HEK293 (cell line): ENCODE measurements around the gene GRIK2.

ENCODE experiments used
- CTCF ChIA-PET: fragments of 350-600 bp; formaldehyde crosslinking; extraction: SDS; loops from one replicate; lab custom pipeline; 2021; ENCODE audit warnings: antibody characterized with exemption; lab: Yijun Ruan, JAX
- POLR2A ChIA-PET: fragments of 300-600 bp; formaldehyde crosslinking; extraction: SDS; loops from one replicate; lab custom pipeline; 2020; ENCODE audit warnings: antibody characterized with exemption, inconsistent platforms; lab: Yijun Ruan, JAX
- H3K27ac ChIP-seq: fragments of 200-500 bp; sonication (Bioruptor generic); 2 replicates; pipeline ENCODE4 v1.5.1; 2014; ENCODE audit warnings: low read depth, low read length, control low read depth, inconsistent platforms; ENCODE audit errors: extremely low read depth
- H3K36me3 ChIP-seq, 2 experiments: fragments of 200-500 bp in 1 of 2; sonication (Bioruptor generic) in 1 of 2; 1 replicate in 1 of 2; 2 replicates in 1 of 2; pipeline ENCODE4 v1.5.1; 2014 to 2017; ENCODE audit warnings: inconsistent platforms in 2 of 2, low read length in 2 of 2; ENCODE audit not compliant: control insufficient read depth in 2 of 2, insufficient read depth in 1 of 2
- H3K4me1 ChIP-seq: fragments of 200-500 bp; sonication (Bioruptor generic); 2 replicates; pipeline ENCODE4 v1.5.1; 2014; ENCODE audit warnings: mild to moderate bottlenecking, low read length, inconsistent platforms; ENCODE audit not compliant: control insufficient read depth, insufficient read depth
- H3K4me3 ChIP-seq: 2 replicates; pipeline ENCODE4 v1.5.1; 2011; ENCODE audit warnings: low read depth, mild to moderate bottlenecking, control low read depth, low read length, moderate library complexity
- H3K9me3 ChIP-seq: fragments of 200-500 bp; sonication (Bioruptor generic); 2 replicates; pipeline ENCODE4 v1.5.1; 2014; ENCODE audit warnings: low read depth, low read length, inconsistent platforms; ENCODE audit not compliant: control insufficient read depth, insufficient read depth
- OVOL3 ChIP-seq: fragments of 450-650 bp; formaldehyde crosslinking; IDR thresholded peaks from 2 replicates; pipeline ENCODE4 v1.5.1; 2016; ENCODE audit warnings: missing biosample characterization, missing genetic modification characterization
- SCRT1 ChIP-seq: fragments of 450-650 bp; formaldehyde crosslinking; IDR thresholded peaks from 2 replicates; pipeline ENCODE4 v1.5.1; 2016; ENCODE audit warnings: missing biosample characterization, missing genetic modification characterization, borderline replicate concordance
- TCF7L2 ChIP-seq: IDR thresholded peaks from 2 replicates; pipeline ENCODE4 v1.6.1; 2011; ENCODE audit warnings: low read depth, mild to moderate bottlenecking, inconsistent platforms, low read length, moderate library complexity, borderline replicate concordance
- TRIM28 ChIP-seq: IDR thresholded peaks from 2 replicates; pipeline ENCODE4 v1.6.1; 2011; ENCODE audit warnings: low read length, control low read depth, borderline replicate concordance
- ZBTB1 ChIP-seq: fragments of 450-650 bp; formaldehyde crosslinking; IDR thresholded peaks from 2 replicates; pipeline ENCODE4 v1.5.1; 2016; ENCODE audit warnings: missing biosample characterization, missing genetic modification characterization
- ZBTB48 ChIP-seq: fragments of 450-650 bp; formaldehyde crosslinking; IDR thresholded peaks from 2 replicates; pipeline ENCODE4 v1.5.1; 2016; ENCODE audit warnings: missing biosample characterization, missing genetic modification characterization
- ZBTB7A ChIP-seq: fragments of 450-650 bp; formaldehyde crosslinking; IDR thresholded peaks from 2 replicates; pipeline ENCODE4 v1.5.1; 2016; ENCODE audit warnings: low read depth, missing biosample characterization, missing genetic modification characterization
- ZFP37 ChIP-seq: fragments of 450-650 bp; formaldehyde crosslinking; IDR thresholded peaks from 2 replicates; pipeline ENCODE4 v1.5.1; 2016; ENCODE audit warnings: missing biosample characterization, missing genetic modification characterization
- ZNF146 ChIP-seq: fragments of 450-650 bp; formaldehyde crosslinking; IDR thresholded peaks from 2 replicates; pipeline ENCODE4 v1.5.1; 2016; ENCODE audit warnings: missing biosample characterization, missing genetic modification characterization
- ZNF311 ChIP-seq: fragments of 450-650 bp; formaldehyde crosslinking; IDR thresholded peaks from 2 replicates; pipeline ENCODE4 v1.5.1; 2017; ENCODE audit warnings: missing biosample characterization, missing genetic modification characterization, borderline replicate concordance
- ZNF350 ChIP-seq: fragments of 450-650 bp; formaldehyde crosslinking; IDR thresholded peaks from 2 replicates; pipeline ENCODE4 v1.5.0; 2017; ENCODE audit warnings: missing biosample characterization, mild to moderate bottlenecking, missing genetic modification characterization
- ZNF394 ChIP-seq: fragments of 450-650 bp; formaldehyde crosslinking; IDR thresholded peaks from 2 replicates; pipeline ENCODE4 v1.5.1; 2016; ENCODE audit warnings: missing biosample characterization, missing genetic modification characterization, mild to moderate bottlenecking, moderate library complexity, borderline replicate concordance
- ZNF48 ChIP-seq: fragments of 450-650 bp; formaldehyde crosslinking; IDR thresholded peaks from 2 replicates; pipeline ENCODE4 v1.5.1; 2016; ENCODE audit warnings: missing biosample characterization, missing genetic modification characterization
- ZNF530 ChIP-seq: fragments of 450-650 bp; formaldehyde crosslinking; IDR thresholded peaks from 2 replicates; pipeline ENCODE4 v1.5.1; 2016; ENCODE audit warnings: low read depth, missing biosample characterization, missing genetic modification characterization
- ZNF571 ChIP-seq: fragments of 450-650 bp; formaldehyde crosslinking; IDR thresholded peaks from 2 replicates; pipeline ENCODE4 v1.5.0; 2017; ENCODE audit warnings: missing biosample characterization, missing genetic modification characterization
- ZNF677 ChIP-seq: fragments of 450-650 bp; IDR thresholded peaks from 2 replicates; pipeline ENCODE4 v1.5.0; 2018; ENCODE audit warnings: missing biosample characterization, mild to moderate bottlenecking, missing genetic modification characterization, moderate library complexity
- ZNF747 ChIP-seq: fragments of 450-650 bp; formaldehyde crosslinking; IDR thresholded peaks from 2 replicates; pipeline ENCODE4 v1.5.1; 2016; ENCODE audit warnings: missing biosample characterization, missing genetic modification characterization
- ZNF785 ChIP-seq: fragments of 450-650 bp; formaldehyde crosslinking; IDR thresholded peaks from 2 replicates; pipeline ENCODE4 v1.5.1; 2016; ENCODE audit warnings: missing biosample characterization, missing genetic modification characterization
- ZNF792 ChIP-seq: fragments of 450-650 bp; formaldehyde crosslinking; IDR thresholded peaks from 2 replicates; pipeline ENCODE4 v1.5.1; 2016; ENCODE audit warnings: missing biosample characterization, missing genetic modification characterization
- TF ChIP-seq, protein P1 (sequence below): fragments of 450-650 bp; IDR thresholded peaks from 2 replicates; pipeline ENCODE4 v1.5.1; 2018; ENCODE audit warnings: missing biosample characterization, mild to moderate bottlenecking, missing genetic modification characterization
- TF ChIP-seq, protein P2 (sequence below): fragments of 450-650 bp; formaldehyde crosslinking; IDR thresholded peaks from 2 replicates; pipeline ENCODE4 v1.5.0; 2017; ENCODE audit warnings: missing biosample characterization, missing genetic modification characterization, borderline replicate concordance
- TF ChIP-seq, protein P3 (sequence below): fragments of 450-650 bp; formaldehyde crosslinking; IDR thresholded peaks from 2 replicates; pipeline ENCODE4 v1.5.1; 2017; ENCODE audit warnings: missing biosample characterization, missing genetic modification characterization
- TF ChIP-seq, protein P4 (sequence below): fragments of 450-650 bp; formaldehyde crosslinking; IDR thresholded peaks from 2 replicates; pipeline ENCODE4 v1.5.1; 2016; ENCODE audit warnings: missing biosample characterization, missing genetic modification characterization
- TF ChIP-seq, protein P5 (sequence below): IDR thresholded peaks from 2 replicates; pipeline ENCODE4 v1.6.1; 2011; ENCODE audit warnings: mild to moderate bottlenecking, low read depth, low read length, borderline replicate concordance
- TF ChIP-seq, protein P6 (sequence below): fragments of 450-650 bp; formaldehyde crosslinking; IDR thresholded peaks from 2 replicates; pipeline ENCODE4 v1.5.1; 2016; ENCODE audit warnings: missing biosample characterization, missing genetic modification characterization

GRIK2 gene

DNA sequence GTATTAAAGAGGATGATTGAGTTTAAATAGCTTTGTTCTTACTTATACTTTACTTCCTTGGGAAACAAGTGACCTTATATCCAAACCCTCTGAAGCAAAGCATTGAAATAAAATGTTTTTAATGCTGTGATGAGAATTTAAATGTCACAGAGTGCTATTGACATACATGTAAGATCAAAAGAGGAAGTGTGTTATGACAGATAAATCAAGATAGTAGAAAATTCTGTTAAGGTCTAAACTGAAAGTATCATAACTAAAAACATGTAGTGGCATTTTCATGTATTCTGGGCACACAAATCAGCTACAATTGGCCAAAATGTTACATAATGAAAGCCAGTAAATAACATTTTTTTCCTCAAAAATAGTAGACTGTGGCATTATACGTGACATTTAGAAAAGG is 318.0 kb downstream of the GRIK2 start:
- Histone ChIP-seq H3K27ac (no peak overlapping the region), H3K36me3 (no peaks in the 10 kb centered on the region), H3K4me3 (no peak overlapping the region), H3K4me1 (no peaks in the 10 kb centered on the region), H3K9me3 (no peaks in the 10 kb centered on the region)
- ChIA-PET POLR2A (no interaction called here), CTCF (no interaction called here)
- TF ChIP-seq, protein P1, sequence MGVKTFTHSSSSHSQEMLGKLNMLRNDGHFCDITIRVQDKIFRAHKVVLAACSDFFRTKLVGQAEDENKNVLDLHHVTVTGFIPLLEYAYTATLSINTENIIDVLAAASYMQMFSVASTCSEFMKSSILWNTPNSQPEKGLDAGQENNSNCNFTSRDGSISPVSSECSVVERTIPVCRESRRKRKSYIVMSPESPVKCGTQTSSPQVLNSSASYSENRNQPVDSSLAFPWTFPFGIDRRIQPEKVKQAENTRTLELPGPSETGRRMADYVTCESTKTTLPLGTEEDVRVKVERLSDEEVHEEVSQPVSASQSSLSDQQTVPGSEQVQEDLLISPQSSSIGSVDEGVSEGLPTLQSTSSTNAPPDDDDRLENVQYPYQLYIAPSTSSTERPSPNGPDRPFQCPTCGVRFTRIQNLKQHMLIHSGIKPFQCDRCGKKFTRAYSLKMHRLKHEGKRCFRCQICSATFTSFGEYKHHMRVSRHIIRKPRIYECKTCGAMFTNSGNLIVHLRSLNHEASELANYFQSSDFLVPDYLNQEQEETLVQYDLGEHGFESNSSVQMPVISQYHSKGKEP (tag by site-specific recombination) = no peak
- TF ChIP-seq ZNF785 (no peak), TRIM28 (no peak), ZBTB7A (tag by site-specific recombination) (no peak), ZNF394 (tag by site-specific recombination) (no peak), ZNF146 (tag by site-specific recombination) (no peak), ZNF530 (tag by site-specific recombination) (no peak), ZNF792 (tag by site-specific recombination) (no peak), OVOL3 (tag by site-specific recombination) (no peak), ZNF48 (no peak), ZBTB48 (no peak), TCF7L2 (no peak), ZNF747 (tag by site-specific recombination) (no peak), ZBTB1 (tag by site-specific recombination) (no peak), ZNF350 (tag by site-specific recombination) (no peak)
- TF ChIP-seq, protein P2, sequence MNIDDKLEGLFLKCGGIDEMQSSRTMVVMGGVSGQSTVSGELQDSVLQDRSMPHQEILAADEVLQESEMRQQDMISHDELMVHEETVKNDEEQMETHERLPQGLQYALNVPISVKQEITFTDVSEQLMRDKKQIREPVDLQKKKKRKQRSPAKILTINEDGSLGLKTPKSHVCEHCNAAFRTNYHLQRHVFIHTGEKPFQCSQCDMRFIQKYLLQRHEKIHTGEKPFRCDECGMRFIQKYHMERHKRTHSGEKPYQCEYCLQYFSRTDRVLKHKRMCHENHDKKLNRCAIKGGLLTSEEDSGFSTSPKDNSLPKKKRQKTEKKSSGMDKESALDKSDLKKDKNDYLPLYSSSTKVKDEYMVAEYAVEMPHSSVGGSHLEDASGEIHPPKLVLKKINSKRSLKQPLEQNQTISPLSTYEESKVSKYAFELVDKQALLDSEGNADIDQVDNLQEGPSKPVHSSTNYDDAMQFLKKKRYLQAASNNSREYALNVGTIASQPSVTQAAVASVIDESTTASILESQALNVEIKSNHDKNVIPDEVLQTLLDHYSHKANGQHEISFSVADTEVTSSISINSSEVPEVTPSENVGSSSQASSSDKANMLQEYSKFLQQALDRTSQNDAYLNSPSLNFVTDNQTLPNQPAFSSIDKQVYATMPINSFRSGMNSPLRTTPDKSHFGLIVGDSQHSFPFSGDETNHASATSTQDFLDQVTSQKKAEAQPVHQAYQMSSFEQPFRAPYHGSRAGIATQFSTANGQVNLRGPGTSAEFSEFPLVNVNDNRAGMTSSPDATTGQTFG (tag by site-specific recombination) = no peak
- TF ChIP-seq, protein P3, sequence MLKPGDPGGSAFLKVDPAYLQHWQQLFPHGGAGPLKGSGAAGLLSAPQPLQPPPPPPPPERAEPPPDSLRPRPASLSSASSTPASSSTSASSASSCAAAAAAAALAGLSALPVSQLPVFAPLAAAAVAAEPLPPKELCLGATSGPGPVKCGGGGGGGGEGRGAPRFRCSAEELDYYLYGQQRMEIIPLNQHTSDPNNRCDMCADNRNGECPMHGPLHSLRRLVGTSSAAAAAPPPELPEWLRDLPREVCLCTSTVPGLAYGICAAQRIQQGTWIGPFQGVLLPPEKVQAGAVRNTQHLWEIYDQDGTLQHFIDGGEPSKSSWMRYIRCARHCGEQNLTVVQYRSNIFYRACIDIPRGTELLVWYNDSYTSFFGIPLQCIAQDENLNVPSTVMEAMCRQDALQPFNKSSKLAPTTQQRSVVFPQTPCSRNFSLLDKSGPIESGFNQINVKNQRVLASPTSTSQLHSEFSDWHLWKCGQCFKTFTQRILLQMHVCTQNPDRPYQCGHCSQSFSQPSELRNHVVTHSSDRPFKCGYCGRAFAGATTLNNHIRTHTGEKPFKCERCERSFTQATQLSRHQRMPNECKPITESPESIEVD (tag by site-specific recombination) = no peak
- TF ChIP-seq, protein P4, sequence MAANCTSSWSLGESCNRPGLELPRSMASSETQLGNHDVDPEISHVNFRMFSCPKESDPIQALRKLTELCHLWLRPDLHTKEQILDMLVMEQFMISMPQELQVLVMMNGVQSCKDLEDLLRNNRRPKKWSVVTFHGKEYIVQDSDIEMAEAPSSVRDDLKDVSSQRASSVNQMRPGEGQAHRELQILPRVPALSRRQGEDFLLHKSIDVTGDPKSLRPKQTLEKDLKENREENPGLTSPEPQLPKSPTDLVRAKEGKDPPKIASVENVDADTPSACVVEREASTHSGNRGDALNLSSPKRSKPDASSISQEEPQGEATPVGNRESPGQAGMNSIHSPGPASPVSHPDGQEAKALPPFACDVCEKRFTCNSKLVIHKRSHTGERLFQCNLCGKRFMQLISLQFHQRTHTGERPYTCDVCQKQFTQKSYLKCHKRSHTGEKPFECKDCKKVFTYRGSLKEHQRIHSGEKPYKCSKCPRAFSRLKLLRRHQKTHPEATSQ (tag by site-specific recombination) = no peak

DNA sequence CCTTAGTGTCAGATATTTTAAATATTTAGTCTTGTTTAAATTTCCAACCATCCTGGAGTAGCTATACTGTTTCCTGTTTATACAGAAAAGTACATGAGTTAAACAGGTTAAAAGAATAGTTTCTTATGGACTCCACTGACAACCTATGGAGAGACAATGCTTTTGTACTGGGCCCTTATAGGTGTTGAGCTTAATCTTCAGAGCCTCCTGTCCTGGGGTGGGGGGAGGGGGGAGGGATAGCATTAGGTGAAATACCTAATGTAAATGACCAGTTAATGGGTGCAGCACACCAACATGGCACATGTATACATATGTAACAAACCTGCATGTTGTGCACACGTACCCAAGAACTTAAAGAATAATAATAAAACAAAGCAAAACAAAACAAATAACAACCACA is 322.9 kb downstream of the GRIK2 start:
- Histone ChIP-seq H3K36me3 (no peaks in the 10 kb centered on the region), H3K4me1 (no peaks in the 10 kb centered on the region)
- POLR2A ChIA-PET = no interaction called here
- TF ChIP-seq ZNF677 (tag by site-specific recombination) (no peak), ZFP37 (tag by site-specific recombination) (no peak), ZNF311 (tag by site-specific recombination) (no peak), SCRT1 (no peak), ZNF571 (tag by site-specific recombination) (no peak), ZNF785 (no peak)
- TF ChIP-seq, protein P5, sequence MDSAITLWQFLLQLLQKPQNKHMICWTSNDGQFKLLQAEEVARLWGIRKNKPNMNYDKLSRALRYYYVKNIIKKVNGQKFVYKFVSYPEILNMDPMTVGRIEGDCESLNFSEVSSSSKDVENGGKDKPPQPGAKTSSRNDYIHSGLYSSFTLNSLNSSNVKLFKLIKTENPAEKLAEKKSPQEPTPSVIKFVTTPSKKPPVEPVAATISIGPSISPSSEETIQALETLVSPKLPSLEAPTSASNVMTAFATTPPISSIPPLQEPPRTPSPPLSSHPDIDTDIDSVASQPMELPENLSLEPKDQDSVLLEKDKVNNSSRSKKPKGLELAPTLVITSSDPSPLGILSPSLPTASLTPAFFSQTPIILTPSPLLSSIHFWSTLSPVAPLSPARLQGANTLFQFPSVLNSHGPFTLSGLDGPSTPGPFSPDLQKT = no peak
- TF ChIP-seq, protein P6, sequence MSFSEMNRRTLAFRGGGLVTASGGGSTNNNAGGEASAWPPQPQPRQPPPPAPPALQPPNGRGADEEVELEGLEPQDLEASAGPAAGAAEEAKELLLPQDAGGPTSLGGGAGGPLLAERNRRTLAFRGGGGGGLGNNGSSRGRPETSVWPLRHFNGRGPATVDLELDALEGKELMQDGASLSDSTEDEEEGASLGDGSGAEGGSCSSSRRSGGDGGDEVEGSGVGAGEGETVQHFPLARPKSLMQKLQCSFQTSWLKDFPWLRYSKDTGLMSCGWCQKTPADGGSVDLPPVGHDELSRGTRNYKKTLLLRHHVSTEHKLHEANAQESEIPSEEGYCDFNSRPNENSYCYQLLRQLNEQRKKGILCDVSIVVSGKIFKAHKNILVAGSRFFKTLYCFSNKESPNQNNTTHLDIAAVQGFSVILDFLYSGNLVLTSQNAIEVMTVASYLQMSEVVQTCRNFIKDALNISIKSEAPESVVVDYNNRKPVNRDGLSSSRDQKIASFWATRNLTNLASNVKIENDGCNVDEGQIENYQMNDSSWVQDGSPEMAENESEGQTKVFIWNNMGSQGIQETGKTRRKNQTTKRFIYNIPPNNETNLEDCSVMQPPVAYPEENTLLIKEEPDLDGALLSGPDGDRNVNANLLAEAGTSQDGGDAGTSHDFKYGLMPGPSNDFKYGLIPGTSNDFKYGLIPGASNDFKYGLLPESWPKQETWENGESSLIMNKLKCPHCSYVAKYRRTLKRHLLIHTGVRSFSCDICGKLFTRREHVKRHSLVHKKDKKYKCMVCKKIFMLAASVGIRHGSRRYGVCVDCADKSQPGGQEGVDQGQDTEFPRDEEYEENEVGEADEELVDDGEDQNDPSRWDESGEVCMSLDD (tag by site-specific recombination) = no peak

More for the DNA sequence above, 322.9 kb downstream of the GRIK2 start:
- H3K4me3 ChIP-seq = no peak overlapping the region
- CTCF ChIA-PET = no interaction called here
- no peaks in the 10 kb centered on the region for H3K9me3 ChIP-seq
- H3K27ac ChIP-seq = no peak overlapping the region
